ENCODE data around the gene SEL1L3. TPM values are rescaled to one million over a fixed set of nuclear protein-coding genes. Genes with fewer than 3 reads are reported as not detected.

The SEL1L3 gene
- total RNA-seq, 8 experiments from 2014 or later, result 1.5 to 45.1 (median 3.2) TPM

GRCh38 chr4:25818371-25818871 lies 44.4 kb downstream of the SEL1L3 start:
- 0 to 100% (median 80%) methylated on average over 1 to 2 of the region's 2 CpGs; no CpG with 5 or more reads in 3 of the 10 experiments for WGBS, 10 experiments
- H3K4me3 ChIP-seq, result no peak overlapping the region
- H3K27ac ChIP-seq, result no peak overlapping the region
- ATAC-seq (replicated peaks in 6 of 8), result no peak
- H3K4me1 ChIP-seq (replicated peaks in 1 of 2), result peaks cover 13 to 14% of the 10 kb centered on the region in 2 donors
- in situ Hi-C loops (cut with MboI; ENCODE audit: low pct_unique_long_range_greater_than_20kb in 2 of 9, low sequenced_read_pairs in 9 of 9, unreplicated experiment in 9 of 9), result no loop called here

- Histone ChIP-seq H3K4me3 (no peak overlapping the region), H3K27ac (no peak overlapping the region), H3K4me1 (replicated peaks in 1 of 2) (peaks cover 13 to 15% of the 10 kb centered on the region in 2 donors)
- ATAC-seq (replicated peaks in 6 of 8), result peak in 1 of 8 experiments; percentile 17
- 0 to 98% (median 21%) methylated on average over 2 to 7 of the region's 8 CpGs; no CpG with 5 or more reads in 3 of the 10 experiments for WGBS, 10 experiments
- in situ Hi-C loops (cut with MboI; ENCODE audit: low pct_unique_long_range_greater_than_20kb in 2 of 9, low sequenced_read_pairs in 9 of 9, unreplicated experiment in 9 of 9), result no loop called here
These were observed 45.6 kb downstream of the SEL1L3 start for GRCh38 chr4:25817059-25817681.

GRCh38 chr4:25816591-25817058 lies 46.2 kb downstream of the SEL1L3 start:
- no peak overlapping the region for H3K27ac ChIP-seq

GRCh38 chr4:25815586-25815985 lies 47.2 kb downstream of the SEL1L3 start:
- H3K27ac ChIP-seq, result no peak overlapping the region
- no peak overlapping the region for H3K4me3 ChIP-seq
- in situ Hi-C loops (cut with MboI; ENCODE audit: low pct_unique_long_range_greater_than_20kb in 2 of 9, low sequenced_read_pairs in 9 of 9, unreplicated experiment in 9 of 9), result no loop called here
- no peak for ATAC-seq (replicated peaks in 6 of 8)
- WGBS, 10 experiments, result 51 to 100% (median 95%) methylated on average over 1 to 4 of the region's 5 CpGs; no CpG with 5 or more reads in 2 of the 10 experiments
- peaks cover 13 to 15% of the 10 kb centered on the region in 2 donors for H3K4me1 ChIP-seq (replicated peaks in 1 of 2)

More at GRCh38 chr4:25816591-25817058, 46.2 kb downstream of the SEL1L3 start:
- ATAC-seq (replicated peaks in 6 of 8), result no peak
- 17 to 100% (median 67%) methylated on average over 1 to 2 of the region's 2 CpGs; no CpG with 5 or more reads in 3 of the 10 experiments for WGBS, 10 experiments
- Histone ChIP-seq H3K4me3 (no peak overlapping the region), H3K4me1 (replicated peaks in 1 of 2) (peaks cover 13 to 15% of the 10 kb centered on the region in 2 donors)
- in situ Hi-C loops (cut with MboI; ENCODE audit: low pct_unique_long_range_greater_than_20kb in 2 of 9, low sequenced_read_pairs in 9 of 9, unreplicated experiment in 9 of 9), result no loop called here

GRCh38 chr4:25814301-25815136 lies 48.3 kb downstream of the SEL1L3 start:
- Histone ChIP-seq H3K4me1 (replicated peaks in 1 of 2) (peaks cover 13 to 15% of the 10 kb centered on the region in 2 donors), H3K4me3 (no peak overlapping the region), H3K27ac (no peak overlapping the region)
- peak in 6 of 8 experiments; percentile 49 to 78 (median 70) for ATAC-seq (replicated peaks in 6 of 8)
- WGBS, 10 experiments, result 10 to 88% (median 69%) methylated on average over 1 to 12 of the region's 13 CpGs; no CpG with 5 or more reads in 1 of the 10 experiments
- in situ Hi-C loops (cut with MboI; ENCODE audit: low pct_unique_long_range_greater_than_20kb in 2 of 9, low sequenced_read_pairs in 9 of 9, unreplicated experiment in 9 of 9), result no loop called here

GRCh38 chr4:25813448-25814106 lies 49.2 kb downstream of the SEL1L3 start:
- 45 to 84% (median 60%) methylated on average over 1 to 8 of the region's 9 CpGs; no CpG with 5 or more reads in 1 of the 10 experiments for WGBS, 10 experiments
- Histone ChIP-seq H3K4me3 (no peak overlapping the region), H3K4me1 (replicated peaks in 1 of 2) (peaks cover 13 to 15% of the 10 kb centered on the region in 2 donors), H3K27ac (no peak overlapping the region)
- in situ Hi-C loops (cut with MboI; ENCODE audit: low pct_unique_long_range_greater_than_20kb in 2 of 9, low sequenced_read_pairs in 9 of 9, unreplicated experiment in 9 of 9), result no loop called here
- ATAC-seq (replicated peaks in 6 of 8), result peak in 7 of 8 experiments; percentile 49 to 83 (median 62)

GRCh38 chr4:25811841-25812240 lies 50.9 kb downstream of the SEL1L3 start:
- WGBS, 10 experiments, result 64 to 100% (median 83%) methylated on average over 1 to 9 of the region's 9 CpGs; no CpG with 5 or more reads in 1 of the 10 experiments
- Histone ChIP-seq H3K4me3 (no peak overlapping the region), H3K27ac (no peak overlapping the region), H3K4me1 (replicated peaks in 1 of 2) (peaks cover 20 to 22% of the 10 kb centered on the region in 2 donors)
- no peak for ATAC-seq (replicated peaks in 6 of 8)
- in situ Hi-C loops (cut with MboI; ENCODE audit: low pct_unique_long_range_greater_than_20kb in 2 of 9, low sequenced_read_pairs in 9 of 9, unreplicated experiment in 9 of 9), result no loop called here

- ATAC-seq (replicated peaks in 6 of 8), result no peak
- in situ Hi-C loops (cut with MboI; ENCODE audit: low pct_unique_long_range_greater_than_20kb in 2 of 9, low sequenced_read_pairs in 9 of 9, unreplicated experiment in 9 of 9), result no loop called here
- H3K4me3 ChIP-seq, result no peak overlapping the region
These were observed 51.5 kb downstream of the SEL1L3 start for GRCh38 chr4:25811374-25811690.

GRCh38 chr4:25810461-25811373 lies 52.1 kb downstream of the SEL1L3 start:
- WGBS, 10 experiments, result 20 to 100% (median 84%) methylated on average over 1 to 9 of the region's 23 CpGs
- H3K27ac ChIP-seq, result no peak overlapping the region
- H3K4me3 ChIP-seq, result no peak overlapping the region
- no peak for ATAC-seq (replicated peaks in 6 of 8)
- H3K4me1 ChIP-seq (replicated peaks in 1 of 2), result peaks cover 20 to 24% of the 10 kb centered on the region in 2 donors
- in situ Hi-C loops (cut with MboI; ENCODE audit: low pct_unique_long_range_greater_than_20kb in 2 of 9, low sequenced_read_pairs in 9 of 9, unreplicated experiment in 9 of 9), result no loop called here

More at GRCh38 chr4:25811374-25811690, 51.5 kb downstream of the SEL1L3 start:
- Histone ChIP-seq H3K27ac (no peak overlapping the region), H3K4me1 (replicated peaks in 1 of 2) (peaks cover 20 to 24% of the 10 kb centered on the region in 2 donors)
- 10 to 96% (median 88%) methylated on average over 1 to 4 of the region's 4 CpGs for WGBS, 10 experiments

GRCh38 chr4:25809996-25810395 lies 52.8 kb downstream of the SEL1L3 start:
- Histone ChIP-seq H3K27ac (no peak overlapping the region), H3K4me3 (no peak overlapping the region), H3K4me1 (replicated peaks in 1 of 2) (peaks cover 20 to 24% of the 10 kb centered on the region in 2 donors)
- in situ Hi-C loops (cut with MboI; ENCODE audit: low pct_unique_long_range_greater_than_20kb in 2 of 9, low sequenced_read_pairs in 9 of 9, unreplicated experiment in 9 of 9), result no loop called here
- ATAC-seq (replicated peaks in 6 of 8), result no peak
- 80 to 100% (median 84%) methylated on average over 1 to 4 of the region's 4 CpGs; no CpG with 5 or more reads in 4 of the 10 experiments for WGBS, 10 experiments

- in situ Hi-C loops (cut with MboI; ENCODE audit: low pct_unique_long_range_greater_than_20kb in 2 of 9, low sequenced_read_pairs in 9 of 9, unreplicated experiment in 9 of 9), result no loop called here
- Histone ChIP-seq H3K4me3 (no peak overlapping the region), H3K4me1 (replicated peaks in 1 of 2) (peaks cover 15 to 29% of the 10 kb centered on the region in 2 donors), H3K27ac (no peak overlapping the region)
- 18 to 84% (median 46%) methylated on average over 2 to 8 of the region's 8 CpGs; no CpG with 5 or more reads in 1 of the 10 experiments for WGBS, 10 experiments
- peak in 3 of 8 experiments; percentile 66 to 70 (median 68) for ATAC-seq (replicated peaks in 6 of 8)
These were observed 55.6 kb downstream of the SEL1L3 start for GRCh38 chr4:25807102-25807728.

Data from motor neuron (in vitro differentiated cells).